Natural killer cell (primary cell): ENCODE measurements around the gene PTMS. TPM values are rescaled to one million over a fixed set of nuclear protein-coding genes. Genes with fewer than 3 reads are reported as not detected.

Experiments
- ATAC-seq, 3 donors: fragments of 150-1000 bp in 2 of 3; fragments of 200-7000 bp in 1 of 3; cut with Tn5 transposase; 1 replicate in 1 of 3; 2 replicates in 2 of 3; pipeline ENCODE4 v1.10.0; 2021; ENCODE audit warnings: mild to moderate bottlenecking in 2 of 3, moderate library complexity in 2 of 3
- DNase-seq, 2 donors: peaks; one replicate each; pipeline versions ENCODE4 v3.0.0 to v3.0.0-alpha.2; 2013 to 2021; ENCODE audit warnings: mixed read lengths in 1 of 2
- H3K27ac ChIP-seq: one replicate; pipeline ENCODE4 v1.5.1; 2013; ENCODE audit warnings: mild to moderate bottlenecking, low read length
- H3K27me3 ChIP-seq: one replicate; pipeline ENCODE4 v1.6.1; 2013; ENCODE audit warnings: low read length; ENCODE audit not compliant: control insufficient read depth, insufficient read depth
- H3K36me3 ChIP-seq: one replicate; pipeline ENCODE4 v1.6.1; 2013; ENCODE audit warnings: low read length; ENCODE audit not compliant: control insufficient read depth, insufficient read depth
- H3K4me1 ChIP-seq: one replicate; pipeline ENCODE4 v1.6.1; 2013; ENCODE audit warnings: low read length; ENCODE audit not compliant: control insufficient read depth, insufficient read depth
- H3K4me3 ChIP-seq: one replicate; pipeline ENCODE4 v1.5.1; 2013; ENCODE audit warnings: low read length
- H3K9me3 ChIP-seq: one replicate; pipeline ENCODE4 v1.6.1; 2013; ENCODE audit warnings: low read length; ENCODE audit not compliant: control insufficient read depth, insufficient read depth
- H3K27ac Mint-ChIP-seq, 2 donors: one replicate each; pipeline ENCODE4 v1.8.0; 2022; ENCODE audit warnings: mild to moderate bottlenecking in 2 of 2, mixed read lengths in 2 of 2, moderate library complexity in 1 of 2
- H3K27me3 Mint-ChIP-seq, 2 donors: one replicate each; pipeline ENCODE4 v1.8.0; 2022; ENCODE audit warnings: low read depth in 2 of 2, mixed read lengths in 2 of 2
- H3K36me3 Mint-ChIP-seq: one replicate; pipeline ENCODE4 v1.8.0; 2022; ENCODE audit warnings: mixed read lengths
- H3K4me1 Mint-ChIP-seq, 2 donors: one replicate each; pipeline ENCODE4 v1.8.0; 2022; ENCODE audit warnings: mixed read lengths in 2 of 2
- H3K4me3 Mint-ChIP-seq: one replicate; pipeline ENCODE4 v1.8.0; 2022; ENCODE audit warnings: mild to moderate bottlenecking, moderate library complexity, mixed read lengths
- H3K9me3 Mint-ChIP-seq, 2 donors: one replicate each; pipeline ENCODE4 v1.8.0; 2022; ENCODE audit warnings: mixed read lengths in 2 of 2
- WGBS: methylation state at CpG from one replicate; pipeline ENCODE4 v1.1.7; 2013; ENCODE audit warnings: missing lambda C conversion rate; ENCODE audit not compliant: insufficient coverage; 5-methylcytosine and 5-hydroxymethylcytosine counted together
- intact Hi-C: fragments of 100-400 bp; cut with micrococcal nuclease; formaldehyde crosslinking; loops from one replicate; pipeline ENCODE4 v1.14.2; 2022
- total RNA-seq, 4 donors: library from RNA; stranded (reverse); fragments of 120-200 nt in 1 of 4; gene quantifications; one replicate each; pipeline versions ENCODE4 v1.2.3 to v1.2.4, GENCODE V29; 2013 to 2022
- TF ChIP-seq, protein P1 (sequence below): fragments of 200-600 bp; IDR thresholded peaks from one replicate; pipeline ENCODE4 v1.8.0; 2022; ENCODE audit warnings: antibody characterized with exemption

Gene PTMS
- total RNA-seq, 3 donors from 2014 or later (not counting 1 experiment from before 2014, with no cell fraction given) = 2.3 to 33.2 (median 2.8) TPM

DNA sequence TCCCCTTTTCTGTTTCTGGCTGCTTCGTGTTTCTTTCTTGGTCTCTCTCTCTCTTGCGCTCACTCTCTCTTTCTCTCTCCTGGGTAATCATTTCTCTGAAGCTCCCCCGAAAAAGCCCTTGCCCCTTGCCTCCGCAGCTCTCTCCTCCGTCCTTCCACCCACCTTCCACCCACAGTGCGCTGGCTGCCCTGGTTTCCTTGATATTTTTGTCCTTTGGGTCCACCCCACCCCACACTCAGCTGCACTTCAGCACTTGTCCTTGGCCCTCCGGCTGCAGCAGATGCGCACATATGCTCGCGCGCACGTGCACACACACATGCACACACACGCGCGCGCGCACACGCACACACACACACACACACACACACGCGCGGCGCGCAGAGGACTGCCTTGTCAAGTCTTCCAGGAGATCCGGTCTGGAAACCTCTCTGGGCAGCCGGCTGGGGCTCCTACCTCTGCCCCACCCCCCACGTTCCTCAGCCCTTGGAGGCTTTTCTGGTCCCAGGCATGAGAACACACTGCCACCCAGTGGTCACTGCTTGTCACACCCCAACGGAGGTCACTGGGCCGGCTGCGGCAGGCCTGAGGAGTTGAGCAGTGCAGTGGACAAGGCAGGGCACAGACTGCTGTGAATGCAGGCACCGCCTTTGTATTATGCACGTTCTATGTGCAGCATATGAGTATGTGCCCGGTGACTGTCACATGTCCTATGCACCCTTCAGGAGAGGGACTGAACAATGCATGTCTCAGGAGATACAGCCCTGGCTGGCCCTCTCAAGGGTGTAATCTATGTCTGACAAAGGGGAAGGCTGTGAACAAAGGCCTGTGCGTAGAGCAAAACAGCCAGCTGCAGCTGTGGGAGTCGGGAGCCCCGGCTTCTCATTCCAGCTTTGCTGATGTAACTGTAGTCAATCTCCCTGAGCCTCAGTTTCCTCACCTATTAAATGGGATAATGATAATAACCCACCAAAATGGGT, 12.7 kb downstream of the PTMS start:
- Mint-ChIP-seq H3K36me3 (no peaks in the 10 kb centered on the region), H3K9me3 (no peaks in the 10 kb centered on the region), H3K27ac (peak overlapping the region; percentile 24 to 67), H3K4me1 (peaks cover 13 to 21% of the 10 kb centered on the region in 2 donors), H3K4me3 (peak overlapping the region; percentile 89), H3K27me3 (peaks cover 45 to 48% of the 10 kb centered on the region in 2 donors)
- Histone ChIP-seq H3K9me3 (no peaks in the 10 kb centered on the region), H3K4me1 (peaks cover 34% of the 10 kb centered on the region), H3K27me3 (peaks cover 17% of the 10 kb centered on the region), H3K4me3 (peak overlapping the region; percentile 38), H3K27ac (peak overlapping the region; percentile 28), H3K36me3 (no peaks in the 10 kb centered on the region)
- ATAC-seq (peak; percentile 93 to 99 (median 97)), DNase-seq (peak; percentile 79 to 94)
- TF ChIP-seq, protein P1, sequence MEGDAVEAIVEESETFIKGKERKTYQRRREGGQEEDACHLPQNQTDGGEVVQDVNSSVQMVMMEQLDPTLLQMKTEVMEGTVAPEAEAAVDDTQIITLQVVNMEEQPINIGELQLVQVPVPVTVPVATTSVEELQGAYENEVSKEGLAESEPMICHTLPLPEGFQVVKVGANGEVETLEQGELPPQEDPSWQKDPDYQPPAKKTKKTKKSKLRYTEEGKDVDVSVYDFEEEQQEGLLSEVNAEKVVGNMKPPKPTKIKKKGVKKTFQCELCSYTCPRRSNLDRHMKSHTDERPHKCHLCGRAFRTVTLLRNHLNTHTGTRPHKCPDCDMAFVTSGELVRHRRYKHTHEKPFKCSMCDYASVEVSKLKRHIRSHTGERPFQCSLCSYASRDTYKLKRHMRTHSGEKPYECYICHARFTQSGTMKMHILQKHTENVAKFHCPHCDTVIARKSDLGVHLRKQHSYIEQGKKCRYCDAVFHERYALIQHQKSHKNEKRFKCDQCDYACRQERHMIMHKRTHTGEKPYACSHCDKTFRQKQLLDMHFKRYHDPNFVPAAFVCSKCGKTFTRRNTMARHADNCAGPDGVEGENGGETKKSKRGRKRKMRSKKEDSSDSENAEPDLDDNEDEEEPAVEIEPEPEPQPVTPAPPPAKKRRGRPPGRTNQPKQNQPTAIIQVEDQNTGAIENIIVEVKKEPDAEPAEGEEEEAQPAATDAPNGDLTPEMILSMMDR = peak; percentile 93
- 6% methylated on average over 32 of the region's 35 CpGs for WGBS
- intact Hi-C loops = loop anchor here (1.0 to 2.0 kb wide), 4 partner anchors 26 to 224 kb away; partner anchors contain the start of gene MLF2

DNA sequence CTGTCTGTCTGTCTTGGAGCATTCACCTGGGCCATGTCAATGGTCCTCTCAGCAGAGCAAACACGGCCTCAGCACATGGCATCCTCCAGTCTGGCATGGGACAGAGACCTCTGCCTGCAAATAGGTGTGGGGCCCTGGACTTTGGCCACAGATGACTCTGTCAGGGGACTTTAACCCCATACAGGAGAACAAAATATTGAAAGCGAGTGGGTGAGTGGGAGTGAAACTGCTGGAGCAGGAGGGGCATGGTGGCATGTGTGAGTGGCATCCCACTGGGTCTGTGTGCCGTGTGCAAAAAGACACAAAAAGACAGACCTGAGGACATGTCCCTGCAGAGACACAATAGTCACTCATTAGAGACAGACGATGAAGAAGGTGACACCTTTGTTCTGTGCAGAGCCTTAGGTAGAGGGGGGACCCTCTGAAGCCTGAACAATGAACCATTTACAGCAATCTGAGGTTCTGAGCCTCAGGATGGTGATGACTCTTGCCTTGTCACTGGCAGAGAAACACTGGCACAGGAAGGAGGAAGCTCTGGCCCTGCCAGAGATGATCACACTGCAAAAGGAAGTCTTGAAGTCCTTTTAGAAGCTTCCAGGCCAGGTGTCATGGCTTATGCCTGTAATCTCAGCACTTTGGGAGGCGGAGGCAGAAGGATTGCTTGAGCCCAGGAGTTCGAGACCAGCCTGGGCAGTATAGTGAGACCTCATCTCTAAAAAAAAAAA, 13.7 kb downstream of the PTMS start:
- Histone ChIP-seq H3K4me3 (no peak overlapping the region), H3K36me3 (no peaks in the 10 kb centered on the region), H3K9me3 (no peaks in the 10 kb centered on the region), H3K4me1 (peaks cover 24% of the 10 kb centered on the region), H3K27ac (no peak overlapping the region), H3K27me3 (peaks cover 8% of the 10 kb centered on the region)
- Mint-ChIP-seq H3K9me3 (no peaks in the 10 kb centered on the region), H3K4me1 (peaks cover 13 to 16% of the 10 kb centered on the region in 2 donors), H3K4me3 (no peak overlapping the region), H3K36me3 (no peaks in the 10 kb centered on the region), H3K27me3 (peaks cover 36 to 38% of the 10 kb centered on the region in 2 donors), H3K27ac (no peak overlapping the region)
- TF ChIP-seq, protein P1 = no peak
- no peak for ATAC-seq
- intact Hi-C loops = loop anchor here (1.0 to 2.0 kb wide), 4 partner anchors 27 to 225 kb away; partner anchors contain the start of gene MLF2
- 89% methylated on average over 6 of the region's 6 CpGs for WGBS
- DNase-seq = no peak

DNA sequence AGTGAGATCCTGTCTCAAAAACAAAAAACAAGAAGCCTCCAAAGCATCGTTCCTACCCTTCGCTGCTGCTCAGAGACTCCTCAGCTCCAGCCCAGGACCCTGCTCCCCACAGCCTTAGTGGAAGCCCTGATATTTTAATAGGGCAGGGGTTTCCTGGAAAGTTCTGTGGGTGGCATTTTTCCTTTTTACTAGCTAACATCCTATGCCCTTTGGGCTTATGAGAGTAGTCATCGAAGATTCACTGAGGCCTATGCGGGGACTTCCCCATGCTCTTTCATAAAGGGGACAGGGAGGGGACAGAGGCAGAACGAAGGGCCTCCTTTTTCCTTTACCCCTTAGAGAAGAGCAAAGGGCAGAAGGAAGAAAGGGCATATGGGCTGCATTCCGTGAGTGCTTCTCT, 14.4 kb downstream of the PTMS start:
- no peaks in the 10 kb centered on the region for H3K9me3 ChIP-seq
- ATAC-seq = no peak
- DNase-seq = no peak
- H3K27ac ChIP-seq = no peak overlapping the region
- WGBS = 65% methylated on average over 5 of the region's 6 CpGs
- H3K4me3 ChIP-seq = no peak overlapping the region
- TF ChIP-seq, protein P1 = no peak
- Mint-ChIP-seq H3K27me3 (peaks cover 29 to 33% of the 10 kb centered on the region in 2 donors), H3K4me1 (peaks cover 12 to 13% of the 10 kb centered on the region in 2 donors), H3K9me3 (no peaks in the 10 kb centered on the region), H3K36me3 (no peaks in the 10 kb centered on the region), H3K27ac (no peak overlapping the region), H3K4me3 (no peak overlapping the region)
- intact Hi-C loops = no loop called here
- no peaks in the 10 kb centered on the region for H3K36me3 ChIP-seq
- peaks cover 5% of the 10 kb centered on the region for H3K27me3 ChIP-seq
- H3K4me1 ChIP-seq = peaks cover 17% of the 10 kb centered on the region
